Sigmoid colon (tissue), 7 donors: ENCODE data around the gene MAGOH. TPM values are rescaled to one million over a fixed set of nuclear protein-coding genes. Genes with fewer than 3 reads are reported as not detected.
A peak's percentile ranks its signal among the peaks of the same experiment; 100 is the strongest.

ENCODE experiments used
- DNase-seq: peaks from one replicate; pipeline ENCODE4 v3.0.0-alpha.2; 2019
- H3K27ac ChIP-seq, 4 donors: fragments of 200-600 bp; sonication (generic); one replicate each; pipeline ENCODE4 v1.5.1; 2016 to 2019; ENCODE audit warnings: mild to moderate bottlenecking in 1 of 4
- H3K27me3 ChIP-seq, 3 donors: fragments of 200-600 bp; sonication (generic); one replicate each; pipeline ENCODE4 v1.5.1; 2019; ENCODE audit warnings: mild to moderate bottlenecking in 1 of 3
- H3K36me3 ChIP-seq, 4 donors: fragments of 200-600 bp; sonication (generic); one replicate each; pipeline ENCODE4 v1.5.1; 2016 to 2019
- H3K4me1 ChIP-seq, 4 donors: fragments of 200-600 bp; sonication (generic); one replicate each; pipeline ENCODE4 v1.5.1; 2017 to 2019
- H3K4me3 ChIP-seq, 4 donors: fragments of 200-600 bp; sonication (generic); one replicate each; pipeline ENCODE4 v1.5.1; 2017 to 2019; ENCODE audit warnings: mild to moderate bottlenecking in 2 of 4, moderate library complexity in 1 of 4
- H3K9me3 ChIP-seq, 4 donors: fragments of 200-600 bp in 3 of 4; sonication (generic) in 3 of 4; one replicate each; pipeline versions ENCODE4 v1.5.1 to v1.6.1; 2013 to 2019
- EP300 ChIP-seq, 4 donors: sonication (generic); formaldehyde crosslinking; IDR thresholded peaks; one replicate each; pipeline ENCODE4 v1.6.1; 2017; ENCODE audit warnings: antibody characterized with exemption in 4 of 4
- POLR2A ChIP-seq, 2 donors: fragments of 450-650 bp; IDR thresholded peaks; one replicate each; pipeline ENCODE4 v1.6.1; 2016; ENCODE audit warnings: antibody characterized with exemption in 2 of 2, mild to moderate bottlenecking in 2 of 2, moderate library complexity in 2 of 2
- POLR2AphosphoS5 ChIP-seq, 4 donors: sonication (generic); formaldehyde crosslinking; IDR thresholded peaks; one replicate each; pipeline ENCODE4 v1.6.1; 2017; ENCODE audit warnings: antibody characterized with exemption in 4 of 4
- WGBS, 2 donors: extraction: QIAGEN DNeasy Blood & Tissue Kit; methylation state at CpG; one replicate each; pipeline ENCODE4 v1.1.7; 2013; 5-methylcytosine and 5-hydroxymethylcytosine counted together
- intact Hi-C: fragments of 100-400 bp; cut with DNase I; formaldehyde crosslinking; loops from one replicate; pipeline ENCODE4 v1.15.1; 2023
- polyA plus RNA-seq, 3 donors: library from polyadenylated mRNA; stranded (reverse); fragments of 200-250 nt; gene quantifications; one replicate each; pipeline ENCODE4 v1.2.3, GENCODE V29; 2013
- total RNA-seq, 4 donors: library from RNA; depleted of rRNA; stranded (reverse); fragments of >200 nt; gene quantifications; one replicate each; pipeline ENCODE4 v1.1.0, GENCODE V29; 2016
- TF ChIP-seq, protein P1 (sequence below), 4 experiments: fragments of 450-650 bp in 3 of 4; fragments of 200-600 bp in 1 of 4; IDR thresholded peaks; one replicate each; pipeline ENCODE4 v1.5.1; 2016 to 2019; ENCODE audit warnings: antibody characterized with exemption in 4 of 4, mild to moderate bottlenecking in 3 of 4, moderate library complexity in 2 of 4
- donor health status: healthy with polysubstance abuse.
- donor health status: Bipolar disorder and iron deficiency.
- donor health status: healthy.

Gene MAGOH
- total RNA-seq (10 to 100 TPM; 12.2 to 46.4 (median 28.7) TPM), polyA plus RNA-seq (10 to 100 TPM; 73.9 to 98.4 (median 95.0) TPM)

- TF ChIP-seq POLR2A (IDR thresholded peaks at IDR 0.05): peak; percentile 64 to 74
- TF ChIP-seq, protein P1, sequence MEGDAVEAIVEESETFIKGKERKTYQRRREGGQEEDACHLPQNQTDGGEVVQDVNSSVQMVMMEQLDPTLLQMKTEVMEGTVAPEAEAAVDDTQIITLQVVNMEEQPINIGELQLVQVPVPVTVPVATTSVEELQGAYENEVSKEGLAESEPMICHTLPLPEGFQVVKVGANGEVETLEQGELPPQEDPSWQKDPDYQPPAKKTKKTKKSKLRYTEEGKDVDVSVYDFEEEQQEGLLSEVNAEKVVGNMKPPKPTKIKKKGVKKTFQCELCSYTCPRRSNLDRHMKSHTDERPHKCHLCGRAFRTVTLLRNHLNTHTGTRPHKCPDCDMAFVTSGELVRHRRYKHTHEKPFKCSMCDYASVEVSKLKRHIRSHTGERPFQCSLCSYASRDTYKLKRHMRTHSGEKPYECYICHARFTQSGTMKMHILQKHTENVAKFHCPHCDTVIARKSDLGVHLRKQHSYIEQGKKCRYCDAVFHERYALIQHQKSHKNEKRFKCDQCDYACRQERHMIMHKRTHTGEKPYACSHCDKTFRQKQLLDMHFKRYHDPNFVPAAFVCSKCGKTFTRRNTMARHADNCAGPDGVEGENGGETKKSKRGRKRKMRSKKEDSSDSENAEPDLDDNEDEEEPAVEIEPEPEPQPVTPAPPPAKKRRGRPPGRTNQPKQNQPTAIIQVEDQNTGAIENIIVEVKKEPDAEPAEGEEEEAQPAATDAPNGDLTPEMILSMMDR (IDR thresholded peaks at IDR 0.05): no peak
- peak; percentile 92 to 96 (median 96) for TF ChIP-seq POLR2AphosphoS5 (IDR thresholded peaks at IDR 0.05)
- peak in 1 of 4 donors; percentile 7 for TF ChIP-seq EP300 (IDR thresholded peaks at IDR 0.05)
- Histone ChIP-seq H3K4me1 (peaks cover 0 to 25% (median 21%) of the 10 kb centered on the region in 4 donors), H3K9me3 (no peaks in the 10 kb centered on the region), H3K4me3 (peak within 1 kb of the TSS; percentile 87 to 97 (median 92)), H3K27ac (peak within 1 kb of the TSS; percentile 76 to 86 (median 80)), H3K36me3 (peaks cover 7 to 29% (median 12%) of the 10 kb centered on the region in 4 donors), H3K27me3 (no peaks in the 10 kb centered on the region)
- intact Hi-C loops: loop anchor here (5.0 kb wide), 1 partner anchor 89 kb away; the partner anchor contains the start of gene LRP8
- 5 to 7% methylated on average over 64 of the region's 64 CpGs for WGBS, 2 donors
- DNase-seq: peak; percentile 97
Measured at GRCh38 chr1:53238197-53239155, at the start of gene MAGOH. Gene MAGOH (minus strand): TSS chr1:53238518. CDS start chr1:53238448, 70 bp downstream.

DNA sequence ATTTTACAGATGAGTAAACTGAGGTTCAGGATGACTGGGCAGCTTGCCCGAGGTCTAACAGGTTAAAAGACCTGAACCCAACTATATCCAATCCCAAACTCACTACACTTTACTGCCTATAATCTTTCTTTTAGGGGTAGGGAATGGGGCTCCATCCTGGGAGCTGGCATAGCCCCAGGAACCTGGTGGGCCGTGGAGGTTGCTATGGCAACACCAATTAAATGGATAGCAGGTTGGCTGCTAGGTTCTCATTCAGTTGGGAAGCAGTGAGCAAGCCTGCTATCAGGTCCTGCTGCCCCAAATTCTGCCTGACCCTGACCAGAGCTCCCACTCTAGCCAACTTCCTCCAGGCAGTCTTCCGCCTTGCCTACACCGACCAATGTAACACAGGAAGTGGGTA lies 48.6 kb upstream of the MAGOH start:
- Histone ChIP-seq H3K4me3 (no peak overlapping the region), H3K9me3 (no peaks in the 10 kb centered on the region), H3K27me3 (no peaks in the 10 kb centered on the region), H3K27ac (no peak overlapping the region), H3K36me3 (no peaks in the 10 kb centered on the region), H3K4me1 (no peaks in the 10 kb centered on the region)
- TF ChIP-seq, protein P1 (IDR thresholded peaks at IDR 0.05): no peak
- TF ChIP-seq EP300 (IDR thresholded peaks at IDR 0.05) (no peak), POLR2A (IDR thresholded peaks at IDR 0.05) (no peak), POLR2AphosphoS5 (IDR thresholded peaks at IDR 0.05) (no peak)
- WGBS, 2 donors: 85 to 87% methylated on average over 4 of the region's 4 CpGs
- no peak for DNase-seq
- intact Hi-C loops: no loop called here

DNA sequence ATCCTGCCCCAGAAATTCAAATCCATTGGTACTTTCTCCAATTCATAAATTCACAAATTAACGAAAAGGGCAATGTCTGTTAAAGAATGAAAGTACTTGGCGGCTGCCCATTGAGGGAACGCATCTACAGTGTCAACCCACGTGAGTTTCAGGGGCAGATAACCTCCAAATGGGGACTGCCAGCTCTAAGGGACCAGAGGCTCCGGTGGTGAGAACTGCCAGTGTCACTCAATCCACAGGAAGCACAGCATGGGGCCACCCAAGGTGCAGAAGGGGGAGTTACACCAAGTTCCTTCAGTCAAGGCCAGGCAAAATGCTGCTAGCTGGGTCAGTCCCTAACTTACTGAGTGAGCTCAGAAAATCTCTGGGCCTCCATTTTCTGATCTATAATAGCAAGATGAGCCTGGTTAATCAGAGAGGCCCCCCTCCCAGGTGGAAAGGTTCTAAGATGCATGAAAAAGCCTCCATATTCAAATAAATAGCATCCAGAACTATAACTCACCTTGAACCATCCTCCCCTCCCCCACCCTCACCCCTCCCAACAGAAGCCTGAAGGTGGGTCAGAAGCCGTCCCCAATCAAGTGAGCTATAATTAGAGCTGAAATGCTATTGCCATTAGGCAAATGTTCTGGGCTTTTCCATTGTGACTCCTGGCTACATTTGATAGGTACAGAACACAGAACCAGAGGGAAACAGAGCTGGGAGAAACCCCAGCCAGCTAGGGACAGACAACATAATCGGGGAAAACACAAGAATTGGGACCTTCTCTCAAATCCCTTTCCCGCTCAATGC lies 47.8 kb upstream of the MAGOH start:
- Histone ChIP-seq H3K4me3 (no peak overlapping the region), H3K27me3 (no peaks in the 10 kb centered on the region), H3K36me3 (no peaks in the 10 kb centered on the region), H3K9me3 (no peaks in the 10 kb centered on the region), H3K27ac (no peak overlapping the region), H3K4me1 (no peaks in the 10 kb centered on the region)
- TF ChIP-seq, protein P1 (IDR thresholded peaks at IDR 0.05): no peak
- TF ChIP-seq POLR2AphosphoS5 (IDR thresholded peaks at IDR 0.05) (no peak), EP300 (IDR thresholded peaks at IDR 0.05) (no peak), POLR2A (IDR thresholded peaks at IDR 0.05) (no peak)
- 77 to 90% methylated on average over 8 of the region's 8 CpGs for WGBS, 2 donors
- intact Hi-C loops: no loop called here
- DNase-seq: no peak

DNA sequence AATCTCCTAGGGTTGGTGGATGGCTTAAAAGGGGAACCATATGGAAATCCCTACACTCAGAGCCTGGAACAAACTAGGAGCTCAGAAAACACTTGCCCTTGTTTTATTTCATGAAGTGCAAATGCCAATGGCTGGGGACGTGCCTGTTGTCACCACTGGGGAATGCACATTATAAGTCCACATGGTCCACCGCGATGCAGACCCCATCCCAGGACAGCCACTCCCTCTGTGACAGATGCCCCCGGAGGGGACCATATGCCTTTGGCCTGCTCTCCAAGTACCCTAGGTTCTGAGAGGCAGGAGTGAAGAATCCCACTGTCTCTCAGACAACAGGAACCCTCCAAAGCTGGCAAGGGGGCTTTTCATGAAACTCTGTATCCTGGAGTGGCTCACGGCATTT lies 47.2 kb upstream of the MAGOH start:
- H3K27me3 ChIP-seq: no peaks in the 10 kb centered on the region
- WGBS, 2 donors: 87 to 93% methylated on average over 5 of the region's 5 CpGs
- no peak for TF ChIP-seq POLR2A (IDR thresholded peaks at IDR 0.05)
- no peaks in the 10 kb centered on the region for H3K9me3 ChIP-seq
- DNase-seq: no peak
- H3K4me1 ChIP-seq: no peaks in the 10 kb centered on the region
- no peak overlapping the region for H3K27ac ChIP-seq
- no peaks in the 10 kb centered on the region for H3K36me3 ChIP-seq
- intact Hi-C loops: no loop called here
- no peak overlapping the region for H3K4me3 ChIP-seq
